IMR-90 (cell line): ENCODE measurements around the gene PPIL6. TPM values are rescaled to one million over a fixed set of nuclear protein-coding genes. Genes with fewer than 3 reads are reported as not detected.

ENCODE experiments used
- ATAC-seq: fragments of 200-7000 bp; cut with Tn5 transposase; 2 replicates; pipeline ENCODE4 v1.9.1; 2020; ENCODE audit warnings: low read depth, mild to moderate bottlenecking, moderate library complexity
- BruUV-seq: library from RNA; stranded (reverse); fragments of 400-500 nt; replicated peaks from 2 replicates; lab custom pipeline; 2021; lab: Mats Ljungman, UMichigan
- CTCF ChIA-PET: fragments of 300-600 bp; formaldehyde crosslinking; extraction: SDS; loops from one replicate; lab custom pipeline; 2021; ENCODE audit warnings: antibody characterized with exemption; lab: Yijun Ruan, JAX
- POLR2A ChIA-PET: fragments of 300-600 bp; sonication (Branson Sonifier 250); formaldehyde crosslinking; loops from one replicate; lab custom pipeline; 2022; ENCODE audit warnings: antibody characterized with exemption; ENCODE audit not compliant: unreplicated experiment; lab: Charles Lee
- DNase-seq: peaks from one replicate; pipeline ENCODE4 v3.0.0; 2013
- H2AFZ ChIP-seq: replicated peaks from 2 replicates; pipeline ENCODE3; 2013; ENCODE audit warnings: low read length, mild to moderate bottlenecking; ENCODE audit not compliant: poor library complexity
- H2AK5ac ChIP-seq: 2 replicates; pipeline ENCODE4 v1.6.1; 2013; ENCODE audit warnings: low read depth, low read length, inconsistent platforms
- H2AK9ac ChIP-seq: replicated peaks from 2 replicates; pipeline ENCODE3; 2013; ENCODE audit warnings: mild to moderate bottlenecking, low read depth, low read length, moderate library complexity; ENCODE audit not compliant: poor library complexity
- H2BK120ac ChIP-seq: 2 replicates; pipeline ENCODE4 v1.6.1; 2013; ENCODE audit warnings: low read depth, low read length, inconsistent platforms
- H2BK15ac ChIP-seq: 3 replicates; pipeline ENCODE4 v1.6.1; 2013; ENCODE audit warnings: low read depth, low read length, inconsistent platforms
- H2BK20ac ChIP-seq: 2 replicates; pipeline ENCODE4 v1.6.1; 2013; ENCODE audit warnings: low read depth, mild to moderate bottlenecking, inconsistent platforms, low read length, moderate library complexity
- H2BK5ac ChIP-seq: 2 replicates; pipeline ENCODE4 v1.6.1; 2013; ENCODE audit warnings: mild to moderate bottlenecking, low read depth, low read length, inconsistent platforms; ENCODE audit not compliant: poor library complexity, severe bottlenecking
- H3K14ac ChIP-seq: replicated peaks from 2 replicates; pipeline ENCODE4 v1.6.1; 2013; ENCODE audit warnings: low read depth, low read length, inconsistent platforms
- H3K18ac ChIP-seq: 2 replicates; pipeline ENCODE4 v1.6.1; 2013; ENCODE audit warnings: low read depth, low read length, control low read depth
- H3K23ac ChIP-seq: 2 replicates; pipeline ENCODE4 v1.6.1; 2013; ENCODE audit warnings: low read depth, low read length, inconsistent platforms
- H3K27ac ChIP-seq: 2 replicates; pipeline ENCODE4 v1.5.1; 2013; ENCODE audit warnings: mild to moderate bottlenecking, control low read depth, low read length; ENCODE audit not compliant: insufficient read depth
- H3K27me3 ChIP-seq: 2 replicates; pipeline ENCODE4 v1.6.1; 2013; ENCODE audit warnings: low read length; ENCODE audit not compliant: control insufficient read depth, insufficient read depth
- H3K36me3 ChIP-seq: 2 replicates; pipeline ENCODE4 v1.6.1; 2013; ENCODE audit warnings: low read length, mixed read lengths; ENCODE audit not compliant: control insufficient read depth, insufficient read depth
- H3K4ac ChIP-seq: 2 replicates; pipeline ENCODE4 v1.6.1; 2013; ENCODE audit warnings: low read depth, low read length, inconsistent platforms
- H3K4me1 ChIP-seq: 2 replicates; pipeline ENCODE4 v1.6.1; 2013; ENCODE audit warnings: low read length, mixed read lengths; ENCODE audit not compliant: control insufficient read depth, insufficient read depth
- H3K4me2 ChIP-seq: 2 replicates; pipeline ENCODE4 v1.6.1; 2013; ENCODE audit warnings: low read depth, mild to moderate bottlenecking, control low read depth, low read length, moderate library complexity
- H3K4me3 ChIP-seq: 2 replicates; pipeline ENCODE4 v1.5.1; 2013; ENCODE audit warnings: low read depth, mild to moderate bottlenecking, control low read depth, low read length, moderate library complexity; ENCODE audit not compliant: insufficient read depth
- H3K56ac ChIP-seq: 2 replicates; pipeline ENCODE4 v1.6.1; 2013; ENCODE audit warnings: low read length, inconsistent platforms; ENCODE audit not compliant: insufficient read depth; ENCODE audit errors: extremely low read depth
- H3K79me1 ChIP-seq, 2 experiments: 2 replicates each; pipeline ENCODE4 v1.6.1; 2013; ENCODE audit warnings: low read length in 2 of 2, inconsistent platforms in 1 of 2, low read depth in 1 of 2
- H3K9ac ChIP-seq: 2 replicates; pipeline ENCODE4 v1.6.1; 2013; ENCODE audit warnings: low read depth, low read length, control low read depth
- H3K9me1 ChIP-seq: 2 replicates; pipeline ENCODE4 v1.6.1; 2013; ENCODE audit warnings: low read length, inconsistent platforms; ENCODE audit not compliant: insufficient read depth
- H3K9me3 ChIP-seq: 2 replicates; pipeline ENCODE4 v1.6.1; 2013; ENCODE audit warnings: low read length; ENCODE audit not compliant: control insufficient read depth, insufficient read depth
- H4K20me1 ChIP-seq: 2 replicates; pipeline ENCODE4 v1.6.1; 2013; ENCODE audit warnings: low read length, inconsistent platforms; ENCODE audit not compliant: insufficient read depth
- H4K5ac ChIP-seq: 2 replicates; pipeline ENCODE4 v1.6.1; 2013; ENCODE audit warnings: mild to moderate bottlenecking, low read depth, low read length, control low read depth
- H4K8ac ChIP-seq, 2 experiments: 2 replicates each; pipeline ENCODE4 v1.6.1; 2013; ENCODE audit warnings: low read depth in 2 of 2, low read length in 2 of 2, control low read depth in 1 of 2, inconsistent platforms in 1 of 2
- H4K91ac ChIP-seq: 2 replicates; pipeline ENCODE4 v1.6.1; 2013; ENCODE audit warnings: low read depth, low read length, inconsistent platforms; ENCODE audit not compliant: insufficient read depth
- BHLHE40 ChIP-seq: fragments of 150-350 bp; IDR thresholded peaks from 2 replicates; pipeline ENCODE4 v1.6.1; 2016; ENCODE audit warnings: mild to moderate bottlenecking, low read depth, low read length
- CEBPB ChIP-seq: IDR thresholded peaks from 2 replicates; pipeline ENCODE4 v1.6.1; 2012; ENCODE audit warnings: low read depth, low read length, improper control_type of control experiment
- FOS ChIP-seq: fragments of 150-350 bp; IDR thresholded peaks from 2 replicates; pipeline ENCODE4 v1.6.1; 2016; ENCODE audit warnings: low read depth, low read length
- POLR2A ChIP-seq: IDR thresholded peaks from 2 replicates; pipeline ENCODE4 v1.6.1; 2012; ENCODE audit warnings: mild to moderate bottlenecking, low read depth, low read length
- RCOR1 ChIP-seq: IDR thresholded peaks from 2 replicates; pipeline ENCODE4 v1.6.1; 2012; ENCODE audit warnings: mild to moderate bottlenecking, low read length, improper control_type of control experiment; ENCODE audit not compliant: insufficient replicate concordance
- RFX5 ChIP-seq: IDR thresholded peaks from 2 replicates; pipeline ENCODE4 v1.8.0; 2012; ENCODE audit warnings: low read depth, mild to moderate bottlenecking, low read length, moderate library complexity
- WGBS, 2 experiments: methylation state at CpG; one replicate each; pipeline versions ENCODE4 v1.1.5 to v1.1.7; 2013; ENCODE audit warnings: missing lambda C conversion rate in 2 of 2; ENCODE audit not compliant: insufficient read length in 1 of 2; ENCODE audit errors: extremely low coverage in 2 of 2; 5-methylcytosine and 5-hydroxymethylcytosine counted together
- dilution Hi-C: fragments of 300-500 bp; cut with HindIII; formaldehyde crosslinking; loops from one replicate; pipeline ENCODE4 v1.14.3; 2018; ENCODE audit warnings: low sequenced_read_pairs; ENCODE audit not compliant: unreplicated experiment
- in situ Hi-C: fragments of 300-500 bp; cut with MboI; formaldehyde crosslinking; loops from 3 replicates; pipeline ENCODE4 v1.14.3; 2019; ENCODE audit warnings: low sequenced_read_pairs, inconsistent platforms, mixed read lengths
- intact Hi-C: fragments of 100-400 bp; cut with micrococcal nuclease; formaldehyde crosslinking; loops from 2 replicates; pipeline ENCODE4 v1.10.0; 2022
- polyA plus RNA-seq, 3 experiments: library from polyadenylated mRNA; depleted of rRNA; stranded (reverse); fragments of >200 nt; gene quantifications; 2 replicates each; pipeline ENCODE4 v1.2.3, GENCODE V29; 2012; ENCODE audit warnings: low replicate concordance in 1 of 3
- total RNA-seq: library from RNA; depleted of rRNA; stranded (reverse); fragments of >200 nt; gene quantifications from 2 replicates; pipeline ENCODE4 v1.2.3, GENCODE V29; 2012
- TF ChIP-seq, protein P1 (sequence below): fragments of 150-350 bp; IDR thresholded peaks from 2 replicates; pipeline ENCODE4 v1.6.1; 2016; ENCODE audit warnings: low read depth, mild to moderate bottlenecking, low read length, moderate library complexity, borderline replicate concordance
- TF ChIP-seq, protein P2 (sequence below): fragments of 150-350 bp; IDR thresholded peaks from 2 replicates; pipeline ENCODE4 v1.6.1; 2017; ENCODE audit warnings: mild to moderate bottlenecking, antibody characterized with exemption, low read length, low read depth

PPIL6 gene
- total and polyA plus RNA-seq, 2 of the 4 experiments (the other 2 are of a cell fraction): 0.15 to 0.18 TPM

DNA sequence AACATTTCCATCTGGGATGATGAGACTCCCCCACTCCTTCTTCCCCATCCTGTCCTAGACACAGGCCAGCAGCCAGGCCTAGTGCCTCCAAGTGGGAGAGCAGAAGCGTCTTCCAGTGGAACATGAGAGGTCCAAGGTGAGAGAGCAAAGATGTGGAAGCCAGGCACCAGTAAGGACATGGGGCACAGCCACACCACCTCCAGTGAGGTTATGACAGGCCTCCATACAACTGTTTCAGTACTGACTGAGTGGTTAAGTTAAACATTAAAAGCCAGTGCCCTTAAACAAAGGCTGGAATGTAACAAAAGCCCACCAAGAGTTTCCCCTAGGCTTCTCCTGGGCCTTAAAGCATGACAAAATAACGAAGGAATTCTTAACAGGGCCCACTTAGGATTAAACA is 37.3 kb upstream of the PPIL6 start:
- Histone ChIP-seq H3K9me1 (peaks cover 11% of the 10 kb centered on the region), H3K9ac (no peak overlapping the region), H2AFZ (no peak overlapping the region), H3K4me2 (no peak overlapping the region), H3K4ac (no peak overlapping the region), H2BK15ac (no peak overlapping the region), H4K8ac (no peak overlapping the region), H3K4me3 (no peak overlapping the region), H2BK5ac (no peak overlapping the region), H4K91ac (no peak overlapping the region), H2AK5ac (no peak overlapping the region), H3K4me1 (peaks cover 7% of the 10 kb centered on the region), H3K56ac (no peak overlapping the region), H2BK120ac (no peak overlapping the region), H3K18ac (no peak overlapping the region), H3K27ac (no peak overlapping the region), H3K14ac (no peak overlapping the region), H3K23ac (peak overlapping the region; percentile 56; the same call in 1 of the 2 replicates), H3K36me3 (peaks cover 30% of the 10 kb centered on the region), H4K20me1 (peaks cover 7% of the 10 kb centered on the region; the same call in 1 of the 2 replicates), H3K9me3 (no peaks in the 10 kb centered on the region), H3K79me1 (peaks cover 52 to 60% of the 10 kb centered on the region in 2 experiments), H4K5ac (no peak overlapping the region), H2BK20ac (no peak overlapping the region), H2AK9ac (no peak overlapping the region), H3K27me3 (no peaks in the 10 kb centered on the region)
- intact Hi-C loops (no loop called here), dilution Hi-C loops (no loop called here), in situ Hi-C loops (no loop called here)
- CTCF ChIA-PET: no interaction called here
- BruUV-seq: no TSS peak
- no peak for DNase-seq
- POLR2A ChIA-PET: no interaction called here
- TF ChIP-seq, protein P1, sequence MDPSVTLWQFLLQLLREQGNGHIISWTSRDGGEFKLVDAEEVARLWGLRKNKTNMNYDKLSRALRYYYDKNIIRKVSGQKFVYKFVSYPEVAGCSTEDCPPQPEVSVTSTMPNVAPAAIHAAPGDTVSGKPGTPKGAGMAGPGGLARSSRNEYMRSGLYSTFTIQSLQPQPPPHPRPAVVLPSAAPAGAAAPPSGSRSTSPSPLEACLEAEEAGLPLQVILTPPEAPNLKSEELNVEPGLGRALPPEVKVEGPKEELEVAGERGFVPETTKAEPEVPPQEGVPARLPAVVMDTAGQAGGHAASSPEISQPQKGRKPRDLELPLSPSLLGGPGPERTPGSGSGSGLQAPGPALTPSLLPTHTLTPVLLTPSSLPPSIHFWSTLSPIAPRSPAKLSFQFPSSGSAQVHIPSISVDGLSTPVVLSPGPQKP: no peak
- TF ChIP-seq POLR2A (no peak), RFX5 (no peak), BHLHE40 (no peak), RCOR1 (no peak), CEBPB (no peak), FOS (no peak)
- TF ChIP-seq, protein P2, sequence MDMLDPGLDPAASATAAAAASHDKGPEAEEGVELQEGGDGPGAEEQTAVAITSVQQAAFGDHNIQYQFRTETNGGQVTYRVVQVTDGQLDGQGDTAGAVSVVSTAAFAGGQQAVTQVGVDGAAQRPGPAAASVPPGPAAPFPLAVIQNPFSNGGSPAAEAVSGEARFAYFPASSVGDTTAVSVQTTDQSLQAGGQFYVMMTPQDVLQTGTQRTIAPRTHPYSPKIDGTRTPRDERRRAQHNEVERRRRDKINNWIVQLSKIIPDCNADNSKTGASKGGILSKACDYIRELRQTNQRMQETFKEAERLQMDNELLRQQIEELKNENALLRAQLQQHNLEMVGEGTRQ: no peak
- no peak for ATAC-seq
- WGBS, 2 experiments: no CpG with 5 or more reads among the region's 2 CpGs
